ENCODE measurements around the gene P4HB.
A peak's percentile ranks its signal among the peaks of the same experiment; 100 is the strongest.

P4HB gene

GRCh38 chr17:81829858-81830257 is 30.5 kb downstream of the P4HB start:
- no peak for DNase-seq

- DNase-seq, result no peak
These were observed 31.7 kb downstream of the P4HB start for GRCh38 chr17:81828656-81829055.

- no peak for DNase-seq
These were observed 34.4 kb downstream of the P4HB start for GRCh38 chr17:81825841-81826466.

GRCh38 chr17:81824595-81824994 is 35.7 kb downstream of the P4HB start:
- no peak for DNase-seq

- DNase-seq, result no peak
These were observed 36.4 kb downstream of the P4HB start for GRCh38 chr17:81823820-81824550.

- DNase-seq, result no peak
These were observed 37.1 kb downstream of the P4HB start for GRCh38 chr17:81822996-81823819.

- DNase-seq, result no peak
These were observed 38.1 kb downstream of the P4HB start for GRCh38 chr17:81822312-81822637.

GRCh38 chr17:81821603-81822311 is 38.6 kb downstream of the P4HB start:
- peak; percentile 28 for DNase-seq

- no peak for DNase-seq
These were observed 39.2 kb downstream of the P4HB start for GRCh38 chr17:81821147-81821546.

- DNase-seq, result no peak
These were observed 40.6 kb downstream of the P4HB start for GRCh38 chr17:81819708-81820107.

- no peak for DNase-seq
These were observed 42.6 kb downstream of the P4HB start for GRCh38 chr17:81817758-81818147.

GRCh38 chr17:81815646-81815986 is 44.7 kb downstream of the P4HB start:
- DNase-seq, result no peak

GRCh38 chr17:81814748-81815645 is 45.3 kb downstream of the P4HB start:
- DNase-seq, result no peak

- no peak for DNase-seq
These were observed 46.3 kb downstream of the P4HB start for GRCh38 chr17:81813861-81814683.

GRCh38 chr17:81813371-81813684 is 47.0 kb downstream of the P4HB start:
- no peak for DNase-seq

- no peak for DNase-seq
These were observed 47.6 kb downstream of the P4HB start for GRCh38 chr17:81812571-81813370.

GRCh38 chr17:81811705-81812570 is 48.4 kb downstream of the P4HB start:
- DNase-seq, result no peak

- no peak for DNase-seq
These were observed 49.2 kb downstream of the P4HB start for GRCh38 chr17:81810892-81811704.

- no peak for DNase-seq
These were observed 49.9 kb downstream of the P4HB start for GRCh38 chr17:81810476-81810875.

Data from fibroblast of skin of abdomen (primary cell).